ENCODE results near the gene MAN2B2. TPM values are rescaled to one million over a fixed set of nuclear protein-coding genes. Genes with fewer than 3 reads are reported as not detected.

Gene MAN2B2
- total RNA-seq, 1 experiment from 2014 or later: 5.9 TPM

GRCh38 chr4:6598641-6599040, 23.7 kb downstream of the MAN2B2 start:
- no peak overlapping the region for H2BK20ac ChIP-seq (ENCODE audit: low read depth, low read length, poor library complexity, severe bottlenecking)
- H4K20me1 ChIP-seq (ENCODE audit: control insufficient read depth, insufficient read depth, insufficient read length): no peaks in the 10 kb centered on the region
- Mint-ChIP-seq H3K36me3 (ENCODE audit: insufficient read depth in 1 of 3, low read depth in 3 of 3) (peaks cover 0 to 4% (median 0%) of the 10 kb centered on the region in 3 experiments; a peak in 2 of 7 replicates), H3K27ac (no peak overlapping the region), H3K4me3 (no peak overlapping the region), H3K4me1 (0 out of 4 replicates have a peak, but pooled peaks cover 0 to 8% of the 10 kb centered on the region in 2 experiments), H3K27me3 (ENCODE audit: low read depth) (peaks cover 2% of the 10 kb centered on the region), H3K9me3 (no peaks in the 10 kb centered on the region; a peak in 1 of 5 replicates)
- no peak overlapping the region for H2BK5ac ChIP-seq (ENCODE audit: insufficient read length, low read length)
- H4K8ac ChIP-seq (replicated peaks; ENCODE audit: insufficient read length, low read depth, low read length): no peak overlapping the region
- no peak overlapping the region for H3K23ac ChIP-seq (ENCODE audit: insufficient read length, low read depth, low read length)
- no peak overlapping the region for H3K14ac ChIP-seq (ENCODE audit: insufficient read depth, low read length)
- H3K9ac ChIP-seq (ENCODE audit: extremely low read depth, insufficient read length, low read length): no peak overlapping the region
- no peak for TF ChIP-seq CTCF (conservative IDR thresholded peaks at IDR 0.05)
- no peaks in the 10 kb centered on the region for H3K27me3 ChIP-seq (ENCODE audit: insufficient read depth, low read length)
- no peak overlapping the region for H3K18ac ChIP-seq (ENCODE audit: insufficient read length, low read depth, low read length)
- H3K4ac ChIP-seq (ENCODE audit: low read depth, low read length): no peak overlapping the region
- H3K56ac ChIP-seq (ENCODE audit: insufficient read length, low read depth, low read length): no peak overlapping the region
- no peaks in the 10 kb centered on the region for H3K79me1 ChIP-seq (ENCODE audit: insufficient read depth, low read depth, low read length, poor library complexity, severe bottlenecking)
- H2BK120ac ChIP-seq (ENCODE audit: low read depth, low read length, poor library complexity, severe bottlenecking): no peak overlapping the region
- H3K4me1 ChIP-seq (ENCODE audit: insufficient read depth, low read length): no peaks in the 10 kb centered on the region
- WGBS (ENCODE audit: extremely low coverage, insufficient read length, low lambda C conversion rate): no CpG with 5 or more reads among the region's 13 CpGs
- H3K27ac ChIP-seq (ENCODE audit: insufficient read length, low read depth, low read length): no peak overlapping the region
- no peaks in the 10 kb centered on the region for H3K79me2 ChIP-seq (ENCODE audit: insufficient read depth, low read length)
- no peak for DNase-seq
- no peak overlapping the region for H2BK15ac ChIP-seq (ENCODE audit: low read depth, low read length)
- H4K91ac ChIP-seq (ENCODE audit: insufficient read length, low read depth, low read length): no peak overlapping the region
- no peak overlapping the region for H2AFZ ChIP-seq (ENCODE audit: low read length)
- no peaks in the 10 kb centered on the region for H3K23me2 ChIP-seq (ENCODE audit: insufficient read length, low read depth, low read length, poor library complexity, severe bottlenecking)
- no peak overlapping the region for H2BK12ac ChIP-seq (ENCODE audit: insufficient read length, low read depth, low read length)
- H3T11ph ChIP-seq (ENCODE audit: low read length): no peak overlapping the region
- H4K5ac ChIP-seq (ENCODE audit: insufficient read length, low read depth, low read length): no peak overlapping the region
- no peak overlapping the region for H3K4me2 ChIP-seq (ENCODE audit: insufficient read depth, insufficient read length, low read length)
- no peaks in the 10 kb centered on the region for H3K9me3 ChIP-seq (ENCODE audit: control insufficient read depth, low read depth, low read length)
- no peak overlapping the region for H2AK5ac ChIP-seq (ENCODE audit: insufficient read length, low read length)

Data from H9 (cell line).